ENCODE data around the gene TLR5. TPM values are rescaled to one million over a fixed set of nuclear protein-coding genes. Genes with fewer than 3 reads are reported as not detected.

TLR5 gene
- total and polyA plus RNA-seq, 2 experiments from 2014 or later = not detected

- peaks cover 48% of the 10 kb centered on the region for H3K27me3 ChIP-seq (replicated peaks; ENCODE audit: insufficient read depth)
- no peaks in the 10 kb centered on the region for H3F3A ChIP-seq (ENCODE audit: insufficient read depth)
- no peak overlapping the region for H3K4me2 ChIP-seq (ENCODE audit: unreplicated experiment)
- no peaks in the 10 kb centered on the region for H3K9me2 ChIP-seq (ENCODE audit: insufficient read depth)
- no peaks in the 10 kb centered on the region for H4K20me1 ChIP-seq (ENCODE audit: insufficient read depth)
- H3K36me3 ChIP-seq (ENCODE audit: low read depth) = no peaks in the 10 kb centered on the region
- no peaks in the 10 kb centered on the region for H3K4me1 ChIP-seq (ENCODE audit: insufficient read depth)
- 59 to 62% methylated on average over 3 of the region's 3 CpGs for WGBS, 2 experiments (ENCODE audit: low coverage in 1 of 2, low lambda C conversion rate in 2 of 2, missing lambda C conversion rate in 2 of 2)
- no peaks in the 10 kb centered on the region for H3K79me2 ChIP-seq (ENCODE audit: insufficient read depth)
- no peak overlapping the region for H3K9ac ChIP-seq
- no peaks in the 10 kb centered on the region for H3K9me3 ChIP-seq (ENCODE audit: low read depth)
- no peak for DNase-seq
- H3K4me3 ChIP-seq = no peak overlapping the region
- in situ Hi-C loops (cut with MboI) = no loop called here
- TF ChIP-seq EZH2phosphoT487 (IDR thresholded peaks at IDR 0.05; ENCODE audit: insufficient read depth, low read depth) (no peak), EZH2 (IDR thresholded peaks at IDR 0.05; ENCODE audit: insufficient read depth, poor library complexity, severe bottlenecking) (no peak)
- no peak overlapping the region for H2AFZ ChIP-seq
- no peak overlapping the region for H3K27ac ChIP-seq
Measured at GRCh38 chr1:223075834-223076233, 67.2 kb downstream of the TLR5 start.

GRCh38 chr1:223074445-223075300 lies 68.4 kb downstream of the TLR5 start:
- Histone ChIP-seq H3K27ac (no peak overlapping the region), H2AFZ (no peak overlapping the region), H3K27me3 (replicated peaks; ENCODE audit: insufficient read depth) (peaks cover 53% of the 10 kb centered on the region), H3K36me3 (ENCODE audit: low read depth) (no peaks in the 10 kb centered on the region), H3K4me2 (ENCODE audit: unreplicated experiment) (no peak overlapping the region), H3K4me1 (ENCODE audit: insufficient read depth) (no peaks in the 10 kb centered on the region), H3K9me3 (ENCODE audit: low read depth) (no peaks in the 10 kb centered on the region), H3K4me3 (no peak overlapping the region), H4K20me1 (ENCODE audit: insufficient read depth) (no peaks in the 10 kb centered on the region), H3K9me2 (ENCODE audit: insufficient read depth) (no peaks in the 10 kb centered on the region), H3K9ac (no peak overlapping the region), H3K79me2 (ENCODE audit: insufficient read depth) (no peaks in the 10 kb centered on the region), H3F3A (ENCODE audit: insufficient read depth) (no peaks in the 10 kb centered on the region)
- no peak for DNase-seq
- no peak for TF ChIP-seq EZH2phosphoT487 (IDR thresholded peaks at IDR 0.05; ENCODE audit: insufficient read depth, low read depth)
- no peak for TF ChIP-seq EZH2 (IDR thresholded peaks at IDR 0.05; ENCODE audit: insufficient read depth, poor library complexity, severe bottlenecking)
- in situ Hi-C loops (cut with MboI) = no loop called here
- WGBS, 2 experiments (ENCODE audit: low coverage in 1 of 2, low lambda C conversion rate in 2 of 2, missing lambda C conversion rate in 2 of 2) = 32 to 39% methylated on average over 10 of the region's 10 CpGs

- H3K36me3 ChIP-seq (ENCODE audit: low read depth) = no peaks in the 10 kb centered on the region
- H3K27ac ChIP-seq = no peak overlapping the region
- 75 to 77% methylated on average over 4 of the region's 4 CpGs for WGBS, 2 experiments (ENCODE audit: low coverage in 1 of 2, low lambda C conversion rate in 2 of 2, missing lambda C conversion rate in 2 of 2)
- no peaks in the 10 kb centered on the region for H3K4me1 ChIP-seq (ENCODE audit: insufficient read depth)
- in situ Hi-C loops (cut with MboI) = no loop called here
- no peaks in the 10 kb centered on the region for H3F3A ChIP-seq (ENCODE audit: insufficient read depth)
- no peak overlapping the region for H3K4me2 ChIP-seq (ENCODE audit: unreplicated experiment)
- peaks cover 30% of the 10 kb centered on the region for H3K27me3 ChIP-seq (replicated peaks; ENCODE audit: insufficient read depth)
- TF ChIP-seq EZH2 (IDR thresholded peaks at IDR 0.05; ENCODE audit: insufficient read depth, poor library complexity, severe bottlenecking) (no peak), EZH2phosphoT487 (IDR thresholded peaks at IDR 0.05; ENCODE audit: insufficient read depth, low read depth) (no peak)
- no peak overlapping the region for H3K4me3 ChIP-seq
- DNase-seq = no peak
- no peak overlapping the region for H3K9ac ChIP-seq
- no peaks in the 10 kb centered on the region for H4K20me1 ChIP-seq (ENCODE audit: insufficient read depth)
- H2AFZ ChIP-seq = no peak overlapping the region
- no peaks in the 10 kb centered on the region for H3K9me2 ChIP-seq (ENCODE audit: insufficient read depth)
- H3K9me3 ChIP-seq (ENCODE audit: low read depth) = no peaks in the 10 kb centered on the region
- no peaks in the 10 kb centered on the region for H3K79me2 ChIP-seq (ENCODE audit: insufficient read depth)
Measured at GRCh38 chr1:223068900-223069665, 74.0 kb downstream of the TLR5 start.

- Histone ChIP-seq H3K4me1 (ENCODE audit: insufficient read depth) (no peaks in the 10 kb centered on the region), H3K27ac (no peak overlapping the region), H3K36me3 (ENCODE audit: low read depth) (no peaks in the 10 kb centered on the region), H3K4me3 (no peak overlapping the region), H3K9me3 (ENCODE audit: low read depth) (no peaks in the 10 kb centered on the region), H2AFZ (no peak overlapping the region), H3K79me2 (ENCODE audit: insufficient read depth) (no peaks in the 10 kb centered on the region), H3F3A (ENCODE audit: insufficient read depth) (no peaks in the 10 kb centered on the region), H3K4me2 (ENCODE audit: unreplicated experiment) (no peak overlapping the region), H3K9ac (no peak overlapping the region), H4K20me1 (ENCODE audit: insufficient read depth) (no peaks in the 10 kb centered on the region), H3K27me3 (replicated peaks; ENCODE audit: insufficient read depth) (peaks cover 23% of the 10 kb centered on the region), H3K9me2 (ENCODE audit: insufficient read depth) (no peaks in the 10 kb centered on the region)
- TF ChIP-seq EZH2 (IDR thresholded peaks at IDR 0.05; ENCODE audit: insufficient read depth, poor library complexity, severe bottlenecking) (no peak), EZH2phosphoT487 (IDR thresholded peaks at IDR 0.05; ENCODE audit: insufficient read depth, low read depth) (no peak)
- in situ Hi-C loops (cut with MboI) = no loop called here
- DNase-seq = no peak
- WGBS, 2 experiments (ENCODE audit: low coverage in 1 of 2, low lambda C conversion rate in 2 of 2, missing lambda C conversion rate in 2 of 2) = 89 to 92% methylated on average over 6 of the region's 6 CpGs
Measured at GRCh38 chr1:223067914-223068313, 75.1 kb downstream of the TLR5 start.
